Duodenal mucosa (tissue), 2 donors: Measurements from ENCODE around the gene ACTL10.
"Not testable (repeated sequence)": the region's sequence is repeated elsewhere in the genome, so short reads cannot be mapped to it uniquely, and the experiment has no call there.

Source experiments
- H3K27ac ChIP-seq: one replicate; pipeline ENCODE4 v1.7.0; 2013; ENCODE audit warnings: low read depth, low read length
- H3K27me3 ChIP-seq, 2 donors: one replicate each; pipeline ENCODE4 v1.7.0; 2013; ENCODE audit warnings: low read length in 2 of 2, control low read depth in 1 of 2; ENCODE audit not compliant: insufficient read depth in 2 of 2, control insufficient read depth in 1 of 2
- H3K36me3 ChIP-seq, 2 donors: one replicate each; pipeline ENCODE4 v1.7.0; 2013; ENCODE audit warnings: low read length in 2 of 2, control low read depth in 1 of 2; ENCODE audit not compliant: insufficient read depth in 2 of 2, control insufficient read depth in 1 of 2
- H3K4me1 ChIP-seq, 2 donors: one replicate each; pipeline ENCODE4 v1.7.0; 2013; ENCODE audit warnings: low read length in 2 of 2, control low read depth in 1 of 2; ENCODE audit not compliant: insufficient read depth in 2 of 2, control insufficient read depth in 1 of 2
- H3K4me3 ChIP-seq, 2 donors: one replicate each; pipeline ENCODE4 v1.7.0; 2013; ENCODE audit warnings: low read length in 2 of 2, low read depth in 1 of 2
- H3K9ac ChIP-seq, 2 donors: one replicate each; pipeline ENCODE4 v1.7.0; 2013; ENCODE audit warnings: low read length in 2 of 2, low read depth in 1 of 2
- H3K9me3 ChIP-seq, 2 donors: one replicate each; pipeline ENCODE4 v1.7.0; 2013; ENCODE audit warnings: low read length in 2 of 2, control low read depth in 1 of 2; ENCODE audit not compliant: control insufficient read depth in 1 of 2

ACTL10 gene

GRCh38 chr20:33631910-33632309, 34.8 kb upstream of the ACTL10 start:
- not testable (repeated sequence) for H3K9ac ChIP-seq, H3K4me3 ChIP-seq, H3K27me3 ChIP-seq, H3K9me3 ChIP-seq, H3K27ac ChIP-seq, H3K4me1 ChIP-seq
- H3K36me3 ChIP-seq: peaks cover 22 to 53% of the 10 kb centered on the region in 2 donors

GRCh38 chr20:33635341-33635740, 31.4 kb upstream of the ACTL10 start:
- Histone ChIP-seq H3K9me3 (no peaks in the 10 kb centered on the region), H3K9ac (no peak overlapping the region), H3K27ac (no peak overlapping the region), H3K36me3 (peaks cover 27 to 50% of the 10 kb centered on the region in 2 donors), H3K4me3 (no peak overlapping the region), H3K4me1 (no peaks in the 10 kb centered on the region), H3K27me3 (no peaks in the 10 kb centered on the region)

GRCh38 chr20:33636776-33637175, 30.0 kb upstream of the ACTL10 start:
- no peaks in the 10 kb centered on the region for H3K4me1 ChIP-seq
- H3K4me3 ChIP-seq: no peak overlapping the region
- H3K36me3 ChIP-seq: peaks cover 20 to 50% of the 10 kb centered on the region in 2 donors
- H3K9me3 ChIP-seq: no peaks in the 10 kb centered on the region
- no peak overlapping the region for H3K9ac ChIP-seq
- no peaks in the 10 kb centered on the region for H3K27me3 ChIP-seq
- H3K27ac ChIP-seq: no peak overlapping the region

GRCh38 chr20:33640287-33640686, 26.5 kb upstream of the ACTL10 start:
- H3K27ac ChIP-seq: no peak overlapping the region
- no peaks in the 10 kb centered on the region for H3K9me3 ChIP-seq
- no peaks in the 10 kb centered on the region for H3K27me3 ChIP-seq
- no peaks in the 10 kb centered on the region for H3K4me1 ChIP-seq
- peaks cover 30 to 72% of the 10 kb centered on the region in 2 donors for H3K36me3 ChIP-seq
- no peak overlapping the region for H3K9ac ChIP-seq
- no peak overlapping the region for H3K4me3 ChIP-seq

- Histone ChIP-seq H3K27me3 (no peaks in the 10 kb centered on the region), H3K36me3 (peaks cover 21 to 54% of the 10 kb centered on the region in 2 donors), H3K4me3 (no peak overlapping the region), H3K9ac (no peak overlapping the region), H3K9me3 (no peaks in the 10 kb centered on the region), H3K27ac (no peak overlapping the region), H3K4me1 (peaks cover 3% of the 10 kb centered on the region in 2 donors)
These were observed 22.3 kb upstream of the ACTL10 start for GRCh38 chr20:33644313-33645071.

- no peaks in the 10 kb centered on the region for H3K27me3 ChIP-seq
- H3K36me3 ChIP-seq: peaks cover 18 to 49% of the 10 kb centered on the region in 2 donors
- no peak overlapping the region for H3K4me3 ChIP-seq
- H3K9ac ChIP-seq: no peak overlapping the region
- H3K27ac ChIP-seq: no peak overlapping the region
- H3K4me1 ChIP-seq: peaks cover 3 to 4% of the 10 kb centered on the region in 2 donors
- no peaks in the 10 kb centered on the region for H3K9me3 ChIP-seq
These were observed 21.7 kb upstream of the ACTL10 start for GRCh38 chr20:33645072-33645358.

GRCh38 chr20:33645396-33645795, 21.3 kb upstream of the ACTL10 start:
- H3K36me3 ChIP-seq: peaks cover 18 to 45% of the 10 kb centered on the region in 2 donors
- H3K4me3 ChIP-seq: no peak overlapping the region
- H3K9ac ChIP-seq: no peak overlapping the region

GRCh38 chr20:33646191-33646590, 20.6 kb upstream of the ACTL10 start:
- no peaks in the 10 kb centered on the region for H3K9me3 ChIP-seq
- peaks cover 15 to 41% of the 10 kb centered on the region in 2 donors for H3K36me3 ChIP-seq
- no peak overlapping the region for H3K4me3 ChIP-seq
- H3K9ac ChIP-seq: no peak overlapping the region
- no peak overlapping the region for H3K27ac ChIP-seq
- H3K27me3 ChIP-seq: no peaks in the 10 kb centered on the region
- peaks cover 7 to 11% of the 10 kb centered on the region in 2 donors for H3K4me1 ChIP-seq

More at GRCh38 chr20:33645396-33645795, 21.3 kb upstream of the ACTL10 start:
- no peaks in the 10 kb centered on the region for H3K27me3 ChIP-seq
- H3K9me3 ChIP-seq: no peaks in the 10 kb centered on the region
- peaks cover 3 to 4% of the 10 kb centered on the region in 2 donors for H3K4me1 ChIP-seq
- no peak overlapping the region for H3K27ac ChIP-seq

- not testable (repeated sequence) for H3K9me3 ChIP-seq, H3K27ac ChIP-seq, H3K9ac ChIP-seq, H3K4me3 ChIP-seq, H3K27me3 ChIP-seq
- Histone ChIP-seq H3K4me1 (peaks cover 11 to 13% of the 10 kb centered on the region in 2 donors), H3K36me3 (peaks cover 15 to 35% of the 10 kb centered on the region in 2 donors)
These were observed 19.7 kb upstream of the ACTL10 start for GRCh38 chr20:33646959-33647602.

GRCh38 chr20:33647603-33648395, 18.9 kb upstream of the ACTL10 start:
- no peak overlapping the region for H3K9ac ChIP-seq
- H3K4me3 ChIP-seq: no peak overlapping the region
- no peak overlapping the region for H3K27ac ChIP-seq
- no peaks in the 10 kb centered on the region for H3K27me3 ChIP-seq
- H3K4me1 ChIP-seq: peaks cover 13 to 17% of the 10 kb centered on the region in 2 donors
- H3K9me3 ChIP-seq: no peaks in the 10 kb centered on the region
- peaks cover 15 to 33% of the 10 kb centered on the region in 2 donors for H3K36me3 ChIP-seq
